ENCODE data around the gene EDEM2. TPM values are rescaled to one million over a fixed set of nuclear protein-coding genes. Genes with fewer than 3 reads are reported as not detected.
A peak's percentile ranks its signal among the peaks of the same experiment; 100 is the strongest.
"Not testable (repeated sequence)": the region's sequence is repeated elsewhere in the genome, so short reads cannot be mapped to it uniquely, and the experiment has no call there.

EDEM2 gene
- polyA plus RNA-seq, 4 donors: 17.0 to 26.2 (median 21.0) TPM

DNA sequence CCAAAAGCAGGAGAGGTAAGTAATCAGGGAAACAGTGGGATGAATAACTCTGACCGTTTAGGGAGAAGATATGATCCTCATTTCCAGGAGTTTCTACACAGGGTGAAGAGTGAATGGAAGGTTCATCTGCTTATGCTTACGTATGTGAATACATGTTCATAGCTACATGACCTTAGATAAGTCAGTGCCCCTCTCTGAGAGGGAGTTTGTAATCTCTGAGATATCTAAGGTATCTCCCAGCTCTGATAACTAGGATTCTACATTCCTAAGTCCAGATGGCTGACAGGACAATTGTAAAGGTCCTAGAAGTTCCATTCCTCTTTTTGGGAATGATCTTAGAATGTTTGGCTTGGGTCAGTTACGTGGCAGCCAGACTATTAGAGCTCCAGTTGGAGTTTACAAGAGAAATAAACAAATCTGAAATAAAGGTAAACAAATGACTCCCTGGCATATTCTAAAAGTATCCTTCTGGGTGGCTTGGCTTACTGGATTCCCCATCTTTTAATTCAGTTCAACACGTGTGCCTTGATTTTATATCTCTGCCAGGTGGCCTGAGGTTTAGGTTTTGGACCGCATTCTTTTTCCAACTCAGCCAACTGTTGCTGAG lies 40.6 kb upstream of the EDEM2 start:
- no peaks in the 10 kb centered on the region for H3K36me3 ChIP-seq (ENCODE audit: control insufficient read depth in 3 of 3, insufficient read depth in 2 of 3, low read depth in 1 of 3, low read length in 3 of 3)
- 66 to 81% (median 79%) methylated on average over 5 of the region's 5 CpGs for WGBS, 3 donors
- H3K9me3 ChIP-seq (ENCODE audit: control insufficient read depth in 2 of 2, insufficient read depth in 1 of 2, low read depth in 1 of 2, low read length in 1 of 2): peaks cover 0 to 4% of the 10 kb centered on the region in 2 donors
- FAIRE-seq (no peak), DNase-seq (no peak)
- H3K27ac ChIP-seq (ENCODE audit: low read depth in 1 of 3, low read length in 2 of 3): no peak overlapping the region
- no peaks in the 10 kb centered on the region for H3K27me3 ChIP-seq (ENCODE audit: control insufficient read depth in 3 of 3, insufficient read depth in 3 of 3, low read length in 3 of 3)
- H3K4me1 ChIP-seq (ENCODE audit: control insufficient read depth in 3 of 3, insufficient read depth in 2 of 3, low read depth in 1 of 3, low read length in 2 of 3): peaks cover 0 to 6% (median 3%) of the 10 kb centered on the region in 3 donors
- H3K4me3 ChIP-seq (ENCODE audit: low read depth in 1 of 3, low read length in 3 of 3): no peak overlapping the region

DNA sequence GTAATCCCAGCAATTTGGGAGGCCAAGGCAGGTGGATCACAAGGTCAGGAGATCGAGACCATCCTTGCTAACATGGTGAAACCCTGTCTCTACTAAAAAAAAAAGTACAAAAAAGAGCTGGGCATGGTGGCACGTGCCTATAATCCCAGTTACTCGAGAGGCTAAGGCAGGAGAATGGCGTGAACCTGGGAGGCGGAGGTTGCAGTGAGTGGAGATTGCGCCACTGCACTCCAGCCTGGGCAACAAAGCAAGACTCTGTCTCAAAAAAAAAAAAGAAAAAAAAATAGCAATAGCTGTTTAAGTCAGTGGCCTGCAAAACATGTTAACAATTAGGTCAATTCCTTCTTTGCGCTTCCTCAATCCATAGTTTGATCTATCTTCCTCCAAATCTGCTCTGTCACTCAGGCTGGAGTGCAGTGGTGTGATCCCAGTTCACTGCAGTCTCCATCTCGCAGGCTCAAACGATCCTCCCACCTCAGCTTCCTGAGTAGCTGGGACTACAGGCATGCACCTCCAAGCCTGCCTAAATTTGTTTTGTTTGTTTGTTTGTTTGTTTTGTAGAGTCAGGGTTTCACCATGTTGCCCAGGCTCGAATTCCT lies 39.7 kb upstream of the EDEM2 start:
- H3K9me3 ChIP-seq (ENCODE audit: control insufficient read depth in 2 of 2, insufficient read depth in 1 of 2, low read depth in 1 of 2, low read length in 1 of 2); H3K4me3 ChIP-seq (ENCODE audit: low read depth in 1 of 3, low read length in 3 of 3); H3K4me1 ChIP-seq (ENCODE audit: control insufficient read depth in 3 of 3, insufficient read depth in 2 of 3, low read depth in 1 of 3, low read length in 2 of 3); H3K27me3 ChIP-seq (ENCODE audit: control insufficient read depth in 3 of 3, insufficient read depth in 3 of 3, low read length in 3 of 3); H3K27ac ChIP-seq (ENCODE audit: low read depth in 1 of 3, low read length in 2 of 3); FAIRE-seq; H3K36me3 ChIP-seq (ENCODE audit: control insufficient read depth in 3 of 3, insufficient read depth in 2 of 3, low read depth in 1 of 3, low read length in 3 of 3); DNase-seq: not testable (repeated sequence)
- 78 to 89% (median 87%) methylated on average over 10 of the region's 10 CpGs for WGBS, 3 donors

- no peaks in the 10 kb centered on the region for H3K27me3 ChIP-seq (ENCODE audit: control insufficient read depth in 3 of 3, insufficient read depth in 3 of 3, low read length in 3 of 3)
- no peak overlapping the region for H3K4me3 ChIP-seq (ENCODE audit: low read depth in 1 of 3, low read length in 3 of 3)
- DNase-seq: no peak
- FAIRE-seq: no peak
- H3K4me1 ChIP-seq (ENCODE audit: control insufficient read depth in 3 of 3, insufficient read depth in 2 of 3, low read depth in 1 of 3, low read length in 2 of 3): no peaks in the 10 kb centered on the region
- H3K9me3 ChIP-seq (ENCODE audit: control insufficient read depth in 2 of 2, insufficient read depth in 1 of 2, low read depth in 1 of 2, low read length in 1 of 2): no peaks in the 10 kb centered on the region
- no peaks in the 10 kb centered on the region for H3K36me3 ChIP-seq (ENCODE audit: control insufficient read depth in 3 of 3, insufficient read depth in 2 of 3, low read depth in 1 of 3, low read length in 3 of 3)
- no peak overlapping the region for H3K27ac ChIP-seq (ENCODE audit: low read depth in 1 of 3, low read length in 2 of 3)
Measured at GRCh38 chr20:35181731-35182130, 34.6 kb upstream of the EDEM2 start.

- Histone ChIP-seq H3K4me1 (ENCODE audit: control insufficient read depth in 3 of 3, insufficient read depth in 2 of 3, low read depth in 1 of 3, low read length in 2 of 3) (no peaks in the 10 kb centered on the region), H3K27me3 (ENCODE audit: control insufficient read depth in 3 of 3, insufficient read depth in 3 of 3, low read length in 3 of 3) (no peaks in the 10 kb centered on the region), H3K4me3 (ENCODE audit: low read depth in 1 of 3, low read length in 3 of 3) (no peak overlapping the region), H3K27ac (ENCODE audit: low read depth in 1 of 3, low read length in 2 of 3) (no peak overlapping the region), H3K9me3 (ENCODE audit: control insufficient read depth in 2 of 2, insufficient read depth in 1 of 2, low read depth in 1 of 2, low read length in 1 of 2) (no peaks in the 10 kb centered on the region), H3K36me3 (ENCODE audit: control insufficient read depth in 3 of 3, insufficient read depth in 2 of 3, low read depth in 1 of 3, low read length in 3 of 3) (peaks cover 0 to 11% (median 0%) of the 10 kb centered on the region in 3 donors)
- FAIRE-seq (no peak), DNase-seq (no peak)
- WGBS, 3 donors: 88 to 96% (median 92%) methylated on average over 5 of the region's 5 CpGs
Measured at GRCh38 chr20:35180266-35180665, 33.1 kb upstream of the EDEM2 start.

DNA sequence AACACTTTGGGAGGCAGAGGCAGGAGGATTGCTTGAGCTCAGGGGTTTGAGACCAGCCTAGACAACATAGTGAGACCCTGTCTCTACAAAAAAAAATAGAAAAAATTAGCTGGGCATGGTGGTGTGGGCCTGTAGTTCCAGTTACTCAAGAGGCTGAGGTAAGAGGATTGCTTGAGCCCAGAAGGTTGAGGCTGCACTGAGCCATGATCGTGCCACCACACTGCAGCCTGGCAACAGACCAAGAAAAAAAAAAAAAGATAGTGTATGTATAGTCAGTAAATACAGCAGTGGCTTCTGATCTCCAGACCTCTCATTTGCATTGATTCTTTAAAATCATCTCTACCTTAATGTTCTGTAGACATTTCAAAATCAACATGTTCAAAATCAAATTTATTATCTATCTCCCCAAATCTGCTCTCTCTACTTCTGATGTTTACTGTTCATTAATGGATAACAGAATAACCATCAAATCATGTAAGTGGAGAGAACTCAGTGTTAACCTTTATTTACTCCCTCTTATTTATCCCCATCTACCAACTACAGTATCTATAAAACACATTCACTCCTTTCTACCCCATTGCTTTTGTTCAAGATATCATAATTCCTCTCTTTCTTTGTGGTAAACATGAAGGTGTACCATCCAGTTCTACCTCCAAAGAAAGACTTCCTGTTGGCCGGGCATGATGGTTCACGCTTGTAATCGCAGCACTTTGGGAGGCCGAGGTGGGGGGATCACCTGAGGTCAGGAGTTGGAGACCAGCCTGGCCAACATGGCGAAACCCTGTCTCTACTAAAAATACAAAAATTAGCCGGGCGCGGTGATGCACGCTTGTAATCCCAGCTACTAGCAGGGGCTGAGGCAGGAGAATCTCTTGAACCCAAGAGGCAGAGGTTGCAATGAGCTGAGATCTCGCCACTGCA lies 32.4 kb upstream of the EDEM2 start:
- Histone ChIP-seq H3K4me3 (ENCODE audit: low read depth in 1 of 3, low read length in 3 of 3) (no peak overlapping the region), H3K9me3 (ENCODE audit: control insufficient read depth in 2 of 2, insufficient read depth in 1 of 2, low read depth in 1 of 2, low read length in 1 of 2) (no peaks in the 10 kb centered on the region), H3K27ac (ENCODE audit: low read depth in 1 of 3, low read length in 2 of 3) (no peak overlapping the region), H3K36me3 (ENCODE audit: control insufficient read depth in 3 of 3, insufficient read depth in 2 of 3, low read depth in 1 of 3, low read length in 3 of 3) (peaks cover 0 to 11% (median 0%) of the 10 kb centered on the region in 3 donors), H3K4me1 (ENCODE audit: control insufficient read depth in 3 of 3, insufficient read depth in 2 of 3, low read depth in 1 of 3, low read length in 2 of 3) (peaks cover 0 to 1% (median 0%) of the 10 kb centered on the region in 3 donors), H3K27me3 (ENCODE audit: control insufficient read depth in 3 of 3, insufficient read depth in 3 of 3, low read length in 3 of 3) (no peaks in the 10 kb centered on the region)
- FAIRE-seq (no peak), DNase-seq (no peak)
- 82 to 87% (median 85%) methylated on average over 11 of the region's 11 CpGs for WGBS, 3 donors

DNA sequence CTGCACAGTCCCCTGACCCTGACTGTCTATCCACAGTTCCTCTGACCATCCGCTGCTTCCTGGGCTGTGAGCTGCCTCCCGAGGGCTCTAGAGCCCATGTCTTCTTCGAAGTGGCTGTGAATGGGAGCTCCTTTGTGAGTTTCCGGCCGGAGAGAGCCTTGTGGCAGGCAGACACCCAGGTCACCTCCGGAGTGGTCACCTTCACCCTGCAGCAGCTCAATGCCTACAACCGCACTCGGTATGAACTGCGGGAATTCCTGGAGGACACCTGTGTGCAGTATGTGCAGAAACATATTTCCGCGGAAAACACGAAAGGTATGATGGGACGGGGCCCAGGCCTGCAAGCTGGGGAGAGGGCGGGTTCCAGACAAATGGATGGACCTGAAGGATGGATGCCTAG lies 29.0 kb upstream of the EDEM2 start:
- peaks cover 0 to 11% (median 0%) of the 10 kb centered on the region in 3 donors for H3K36me3 ChIP-seq (ENCODE audit: control insufficient read depth in 3 of 3, insufficient read depth in 2 of 3, low read depth in 1 of 3, low read length in 3 of 3)
- H3K27me3 ChIP-seq (ENCODE audit: control insufficient read depth in 3 of 3, insufficient read depth in 3 of 3, low read length in 3 of 3): no peaks in the 10 kb centered on the region
- WGBS, 3 donors: 95 to 96% (median 95%) methylated on average over 14 of the region's 14 CpGs
- no peak overlapping the region for H3K4me3 ChIP-seq (ENCODE audit: low read depth in 1 of 3, low read length in 3 of 3)
- peaks cover 0 to 25% (median 3%) of the 10 kb centered on the region in 3 donors for H3K4me1 ChIP-seq (ENCODE audit: control insufficient read depth in 3 of 3, insufficient read depth in 2 of 3, low read depth in 1 of 3, low read length in 2 of 3)
- no peak for DNase-seq
- no peak for FAIRE-seq
- no peak overlapping the region for H3K27ac ChIP-seq (ENCODE audit: low read depth in 1 of 3, low read length in 2 of 3)
- H3K9me3 ChIP-seq (ENCODE audit: control insufficient read depth in 2 of 2, insufficient read depth in 1 of 2, low read depth in 1 of 2, low read length in 1 of 2): no peaks in the 10 kb centered on the region

- H3K27ac ChIP-seq (ENCODE audit: low read depth in 1 of 3, low read length in 2 of 3): peak overlapping the region; percentile 2 to 60 (median 51)
- FAIRE-seq (no peak), DNase-seq (peak; percentile 86 to 87)
- H3K36me3 ChIP-seq (ENCODE audit: control insufficient read depth in 3 of 3, insufficient read depth in 2 of 3, low read depth in 1 of 3, low read length in 3 of 3): peaks cover 0 to 11% (median 0%) of the 10 kb centered on the region in 3 donors
- peaks cover 0 to 26% (median 3%) of the 10 kb centered on the region in 3 donors for H3K4me1 ChIP-seq (ENCODE audit: control insufficient read depth in 3 of 3, insufficient read depth in 2 of 3, low read depth in 1 of 3, low read length in 2 of 3)
- no peaks in the 10 kb centered on the region for H3K9me3 ChIP-seq (ENCODE audit: control insufficient read depth in 2 of 2, insufficient read depth in 1 of 2, low read depth in 1 of 2, low read length in 1 of 2)
- WGBS, 3 donors: 24 to 51% (median 43%) methylated on average over 40 to 49 of the region's 49 CpGs
- H3K4me3 ChIP-seq (ENCODE audit: low read depth in 1 of 3, low read length in 3 of 3): peak overlapping the region in 2 of 3 donors; percentile 40 to 49
- H3K27me3 ChIP-seq (ENCODE audit: control insufficient read depth in 3 of 3, insufficient read depth in 3 of 3, low read length in 3 of 3): no peaks in the 10 kb centered on the region
Measured at GRCh38 chr20:35174458-35175216, 27.5 kb upstream of the EDEM2 start.

Data from small intestine (tissue), 7 donors.